OCI-LY7 (cell line): Measurements from ENCODE around the gene OPN1LW. TPM values are rescaled to one million over a fixed set of nuclear protein-coding genes. Genes with fewer than 3 reads are reported as not detected.

ENCODE experiments used
- BruUV-seq: library from RNA; stranded (reverse); fragments of 400-500 nt; replicated peaks from 2 replicates; lab custom pipeline; 2021; lab: Mats Ljungman, UMichigan
- CTCF ChIA-PET: fragments of 300-600 bp; sonication (Branson Sonifier 250); formaldehyde crosslinking; loops from one replicate; lab custom pipeline; 2022; ENCODE audit warnings: antibody characterized with exemption; ENCODE audit not compliant: unreplicated experiment; lab: Charles Lee
- POLR2A ChIA-PET: fragments of 300-600 bp; sonication (Branson Sonifier 250); formaldehyde crosslinking; loops from one replicate; lab custom pipeline; 2022; ENCODE audit warnings: antibody characterized with exemption; lab: Charles Lee
- DNase-seq: peaks from one replicate; pipeline ENCODE4 v3.0.0-alpha.2; 2015; ENCODE audit warnings: low spot score
- H2AFZ ChIP-seq: fragments of 200-600 bp; sonication (generic), shearing (Covaris generic); 2 replicates; pipeline ENCODE4 v1.6.1; 2014; ENCODE audit warnings: mild to moderate bottlenecking, antibody characterized with exemption, low read length, moderate library complexity
- H3K27ac ChIP-seq: fragments of 200-600 bp; sonication (generic); 2 replicates; pipeline ENCODE4 v1.5.1; 2014; ENCODE audit warnings: mixed run types, low read depth, mild to moderate bottlenecking, moderate library complexity, low read length, inconsistent platforms; ENCODE audit not compliant: poor library complexity, severe bottlenecking
- H3K36me3 ChIP-seq: fragments of 200-600 bp; sonication (generic); 2 replicates; pipeline ENCODE4 v1.6.1; 2014; ENCODE audit warnings: mild to moderate bottlenecking, antibody characterized with exemption, low read length, moderate library complexity, mixed read lengths; ENCODE audit not compliant: insufficient read depth
- H3K4me1 ChIP-seq: fragments of 200-600 bp; sonication (generic); 2 replicates; pipeline ENCODE4 v1.5.1; 2014; ENCODE audit warnings: mild to moderate bottlenecking, low read length; ENCODE audit not compliant: insufficient read depth, poor library complexity, severe bottlenecking
- H3K4me2 ChIP-seq: fragments of 200-600 bp; sonication (generic); 2 replicates; pipeline ENCODE4 v1.6.1; 2014; ENCODE audit warnings: mild to moderate bottlenecking, low read length
- H3K4me3 ChIP-seq: fragments of 200-600 bp; sonication (generic); 2 replicates; pipeline ENCODE4 v1.5.1; 2014; ENCODE audit warnings: mild to moderate bottlenecking, low read depth, low read length; ENCODE audit not compliant: poor library complexity, severe bottlenecking
- H3K79me2 ChIP-seq: fragments of 200-600 bp; sonication (generic); 2 replicates; pipeline ENCODE4 v1.6.1; 2016; ENCODE audit warnings: low read depth, mild to moderate bottlenecking, low read length, moderate library complexity, mixed read lengths; ENCODE audit not compliant: insufficient read depth
- H3K9me2 ChIP-seq: fragments of 200-600 bp; sonication (generic); 2 replicates; pipeline ENCODE4 v1.6.1; 2016; ENCODE audit warnings: mild to moderate bottlenecking, low read length, mixed read lengths; ENCODE audit not compliant: insufficient read depth
- H3K9me3 ChIP-seq: fragments of 200-600 bp; sonication (generic); 2 replicates; pipeline ENCODE4 v1.6.1; 2014; ENCODE audit warnings: mild to moderate bottlenecking, mixed run types, low read length, mixed read lengths
- H4K20me1 ChIP-seq: fragments of 200-600 bp; sonication (generic); 2 replicates; pipeline ENCODE4 v1.6.1; 2014; ENCODE audit warnings: mild to moderate bottlenecking, antibody characterized with exemption, low read length, moderate library complexity, mixed read lengths; ENCODE audit not compliant: insufficient read depth
- CTCF ChIP-seq: fragments of 200-600 bp; sonication (generic); conservative IDR thresholded peaks from 2 replicates; pipeline ENCODE4 v1.5.1; 2014; ENCODE audit warnings: mild to moderate bottlenecking, antibody characterized with exemption, low read length, moderate library complexity, mixed read lengths
- EZH2phosphoT487 ChIP-seq: fragments of 200-600 bp; sonication (generic); IDR thresholded peaks from 2 replicates; pipeline ENCODE4 v1.6.1; 2018; ENCODE audit warnings: low read depth, borderline replicate concordance, mild to moderate bottlenecking, mixed run types, antibody characterized with exemption, low read length, moderate library complexity, mixed read lengths
- intact Hi-C: fragments of 100-400 bp; cut with micrococcal nuclease; formaldehyde crosslinking; loops from one replicate; pipeline ENCODE4 v1.10.0; 2022; ENCODE audit not compliant: unreplicated experiment
- total RNA-seq, 2 experiments: library from RNA; depleted of rRNA in 1 of 2; stranded (reverse); fragments of >200 nt in 1 of 2; shearing (Covaris generic) in 1 of 2; gene quantifications; 2 replicates each; pipeline ENCODE4 v1.2.3, GENCODE V29; 2014 to 2022

OPN1LW gene
- total RNA-seq, 2 experiments from 2014 or later, result not detected

DNA sequence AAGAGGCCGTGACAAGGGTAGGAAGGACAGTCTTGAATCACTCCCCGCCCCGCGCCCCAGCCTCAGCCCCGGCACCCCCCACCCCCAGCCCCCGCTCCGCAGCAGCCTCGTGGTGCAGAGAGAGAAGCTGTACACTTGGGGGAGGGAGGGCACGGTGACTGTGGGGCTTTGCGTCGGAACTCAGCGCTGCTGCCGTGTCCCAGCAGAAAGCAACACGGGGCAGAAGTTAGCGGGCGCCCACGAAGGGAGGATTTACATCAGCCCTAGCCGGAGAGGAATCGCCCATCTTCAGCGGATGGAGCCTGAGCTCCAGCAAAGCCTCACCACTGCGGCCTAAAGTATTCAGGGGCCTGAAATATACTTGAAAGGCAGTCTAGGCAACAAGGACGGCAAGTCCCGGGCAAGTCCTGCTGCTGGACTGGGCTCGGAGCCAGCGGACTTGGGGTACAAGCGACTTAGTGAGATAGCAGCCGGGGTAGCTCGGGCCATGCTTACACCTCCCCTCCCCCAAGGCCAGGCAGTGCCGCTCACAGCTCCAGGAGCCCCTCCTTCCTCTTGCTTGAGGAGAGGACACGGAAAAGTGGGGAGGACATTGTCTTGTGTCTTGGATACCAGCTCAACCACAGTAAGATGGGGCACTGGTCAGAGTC is 18.5 kb upstream of the OPN1LW start:
- peaks cover 8% of the 10 kb centered on the region for H3K4me1 ChIP-seq
- no peaks in the 10 kb centered on the region for H4K20me1 ChIP-seq
- no peaks in the 10 kb centered on the region for H3K36me3 ChIP-seq
- no peaks in the 10 kb centered on the region for H3K9me3 ChIP-seq
- H3K9me2 ChIP-seq, result no peaks in the 10 kb centered on the region
- DNase-seq, result no peak
- no peak overlapping the region for H2AFZ ChIP-seq
- no TSS peak for BruUV-seq
- no peak overlapping the region for H3K4me2 ChIP-seq
- no peak overlapping the region for H3K4me3 ChIP-seq
- POLR2A ChIA-PET, result no interaction called here
- CTCF ChIA-PET, result no interaction called here
- TF ChIP-seq EZH2phosphoT487 (no peak), CTCF (no peak)
- intact Hi-C loops, result no loop called here
- H3K27ac ChIP-seq, result no peak overlapping the region
- no peaks in the 10 kb centered on the region for H3K79me2 ChIP-seq

- Histone ChIP-seq H3K27ac (no peak overlapping the region), H3K4me1 (peaks cover 8% of the 10 kb centered on the region), H3K79me2 (no peaks in the 10 kb centered on the region), H2AFZ (no peak overlapping the region), H4K20me1 (no peaks in the 10 kb centered on the region), H3K36me3 (no peaks in the 10 kb centered on the region), H3K4me3 (no peak overlapping the region), H3K4me2 (no peak overlapping the region), H3K9me2 (no peaks in the 10 kb centered on the region), H3K9me3 (no peaks in the 10 kb centered on the region)
- no TSS peak for BruUV-seq
- TF ChIP-seq EZH2phosphoT487, result no peak
- no peak for TF ChIP-seq CTCF
- no peak for DNase-seq
- ChIA-PET POLR2A (no interaction called here), CTCF (no interaction called here)
- intact Hi-C loops, result no loop called here
Observed at GRCh38 chrX:154126101-154126500, 17.9 kb upstream of the OPN1LW start.

GRCh38 chrX:154131955-154132354 is 12.1 kb upstream of the OPN1LW start:
- no peaks in the 10 kb centered on the region for H3K79me2 ChIP-seq
- no peak overlapping the region for H3K4me3 ChIP-seq
- H3K9me2 ChIP-seq, result no peaks in the 10 kb centered on the region
- H3K9me3 ChIP-seq, result no peaks in the 10 kb centered on the region
- POLR2A ChIA-PET, result no interaction called here
- no peak overlapping the region for H3K4me2 ChIP-seq
- H2AFZ ChIP-seq, result no peak overlapping the region
- no peaks in the 10 kb centered on the region for H3K36me3 ChIP-seq
- BruUV-seq, result no TSS peak
- intact Hi-C loops, result no loop called here
- CTCF ChIA-PET, result no interaction called here
- H3K4me1 ChIP-seq, result peaks cover 13% of the 10 kb centered on the region
- DNase-seq, result no peak
- H4K20me1 ChIP-seq, result no peaks in the 10 kb centered on the region
- H3K27ac ChIP-seq, result no peak overlapping the region
- no peak for TF ChIP-seq CTCF
- TF ChIP-seq EZH2phosphoT487, result no peak
